DMS153 (cell line): ENCODE measurements around the gene EIF3D.

Experiments
- DNase-seq: peaks from one replicate; lab custom pipeline; 2025; lab: John Stamatoyannopoulos, UW

Gene EIF3D

GRCh38 chr22:36528795-36529751, at the start of gene EIF3D:
EIF3D (minus strand) TSS chr22:36529166; CDS start chr22:36526121, 3,045 bp downstream.
- peak; percentile 99 for DNase-seq

- DNase-seq = no peak
Observed at GRCh38 chr22:36578619-36579018, 49.7 kb upstream of the EIF3D start.

GRCh38 chr22:36577019-36577418, 48.1 kb upstream of the EIF3D start:
- DNase-seq = no peak

- DNase-seq = no peak
Observed at GRCh38 chr22:36574728-36575127, 45.8 kb upstream of the EIF3D start.

- DNase-seq = no peak
Observed at GRCh38 chr22:36573815-36574363, 44.9 kb upstream of the EIF3D start.

GRCh38 chr22:36571991-36572390, 43.0 kb upstream of the EIF3D start:
- DNase-seq = no peak

GRCh38 chr22:36569999-36570398, 41.0 kb upstream of the EIF3D start:
- DNase-seq = peak; percentile 40

- no peak for DNase-seq
Observed at GRCh38 chr22:36568846-36569245, 39.9 kb upstream of the EIF3D start.

- DNase-seq = no peak
Observed at GRCh38 chr22:36566720-36567119, 37.8 kb upstream of the EIF3D start.

- no peak for DNase-seq
Observed at GRCh38 chr22:36565686-36566085, 36.7 kb upstream of the EIF3D start.

- no peak for DNase-seq
Observed at GRCh38 chr22:36565159-36565507, 36.2 kb upstream of the EIF3D start.

- no peak for DNase-seq
Observed at GRCh38 chr22:36564422-36565158, 35.6 kb upstream of the EIF3D start.

- DNase-seq = no peak
Observed at GRCh38 chr22:36563898-36564297, 34.9 kb upstream of the EIF3D start.

- DNase-seq = no peak
Observed at GRCh38 chr22:36563444-36563843, 34.5 kb upstream of the EIF3D start.

GRCh38 chr22:36563001-36563400, 34.0 kb upstream of the EIF3D start:
- DNase-seq = no peak

- DNase-seq = no peak
Observed at GRCh38 chr22:36562261-36562835, 33.4 kb upstream of the EIF3D start.

GRCh38 chr22:36561291-36561811, 32.4 kb upstream of the EIF3D start:
- no peak for DNase-seq

- no peak for DNase-seq
Observed at GRCh38 chr22:36560001-36560400, 31.0 kb upstream of the EIF3D start.

- DNase-seq = no peak
Observed at GRCh38 chr22:36554098-36554497, 25.1 kb upstream of the EIF3D start.

- DNase-seq = no peak
Observed at GRCh38 chr22:36552289-36552688, 23.3 kb upstream of the EIF3D start.

GRCh38 chr22:36550701-36551495, 21.9 kb upstream of the EIF3D start:
- no peak for DNase-seq
